Measurements from ENCODE around the gene KREMEN2.

DNA sequence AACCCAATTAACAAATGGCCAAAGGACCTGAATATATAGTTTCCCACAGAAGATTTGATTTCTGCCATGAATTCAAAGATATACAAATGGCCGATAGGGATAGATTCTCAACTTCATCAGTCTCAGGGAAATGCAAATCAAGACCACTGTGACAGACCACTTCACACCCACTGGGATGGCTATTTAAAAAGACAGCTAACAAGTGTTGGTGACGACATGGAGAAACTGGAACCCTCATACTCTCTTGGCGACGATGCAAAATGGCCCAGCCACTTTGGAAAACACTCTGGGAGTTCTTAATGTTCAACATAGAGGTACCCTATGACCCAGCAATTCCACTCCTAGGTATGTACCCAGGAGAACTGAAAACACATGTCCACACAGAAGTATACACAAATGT is 17.4 kb upstream of the KREMEN2 start:
- TF ChIP-seq POLR2A (IDR thresholded peaks at IDR 0.05; ENCODE audit: low read depth, low read length) (no peak), TAF1 (IDR thresholded peaks at IDR 0.05; ENCODE audit: low read depth, low read length) (no peak), POLR2AphosphoS5 (IDR thresholded peaks at IDR 0.05; ENCODE audit: low read depth, low read length) (no peak), PAX5 (IDR thresholded peaks at IDR 0.05; ENCODE audit: insufficient read depth, low read length, severe bottlenecking) (no peak)

All from GM12891 (cell line).